GM20431 (cell line): ENCODE measurements around the gene AP1AR.
"Not testable (repeated sequence)": the region's sequence is repeated elsewhere in the genome, so short reads cannot be mapped to it uniquely, and the experiment has no call there.

ENCODE experiments used
- in situ Hi-C: fragments of 300-500 bp; cut with MseI, MboI; formaldehyde crosslinking; loops from one replicate; pipeline ENCODE4 v1.15.0; 2020; ENCODE audit warnings: low sequenced_read_pairs; ENCODE audit not compliant: unreplicated experiment

The AP1AR gene

DNA sequence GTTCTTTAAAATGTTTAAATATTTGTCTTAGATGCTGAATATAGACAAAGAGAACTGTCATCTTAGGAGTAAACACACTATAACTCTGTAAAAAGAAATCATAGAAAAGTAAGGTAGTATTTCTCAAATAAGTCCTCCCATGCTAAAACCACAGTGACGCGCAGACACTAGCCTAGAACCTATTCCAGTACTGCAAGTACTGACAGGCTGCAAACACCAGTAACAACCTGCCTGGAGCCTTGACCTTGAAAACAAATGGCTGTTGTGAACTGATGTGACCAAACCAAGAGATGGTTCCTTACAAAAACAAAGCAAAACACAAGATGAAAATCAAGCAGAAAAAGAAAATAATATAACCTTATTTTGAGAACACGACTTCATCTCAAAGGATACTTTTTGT is 45.6 kb downstream of the AP1AR start:
- in situ Hi-C loops, result no loop called here

DNA sequence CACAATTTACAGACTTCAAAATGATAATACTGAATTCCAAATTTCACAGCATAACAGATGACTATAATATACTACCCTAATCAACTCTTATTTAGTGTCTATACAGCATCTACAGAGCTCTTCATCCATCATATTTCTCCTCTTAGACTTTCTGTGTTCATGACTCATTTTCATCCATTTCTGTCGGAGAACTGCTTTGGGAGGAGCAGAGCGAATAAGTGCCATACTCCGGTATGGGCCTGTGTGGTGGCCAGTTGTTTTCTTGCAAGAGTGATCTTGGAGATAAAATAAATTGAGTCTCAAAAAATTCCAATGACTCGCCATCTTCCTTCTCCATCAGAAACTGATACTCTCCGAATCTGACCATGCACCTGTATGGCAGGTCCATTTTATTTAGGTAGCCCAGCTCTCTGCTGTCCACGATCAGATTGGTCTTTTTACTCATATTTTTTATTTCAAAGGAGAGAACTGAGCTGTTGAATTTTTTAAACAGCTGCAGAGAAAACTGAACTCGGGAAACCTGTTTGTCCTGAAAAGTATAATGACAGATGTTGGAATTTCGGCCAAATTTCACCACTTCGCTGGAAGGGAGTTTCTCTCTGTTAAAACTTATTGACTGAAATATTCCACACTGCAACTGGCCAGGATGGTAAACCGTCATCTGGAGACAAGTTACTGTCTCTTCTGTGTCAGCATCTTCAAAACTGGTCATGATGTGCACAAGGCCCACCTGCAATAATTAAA is 46.3 kb downstream of the AP1AR start:
- in situ Hi-C loops, result no loop called here

GRCh38 chr4:112279025-112279881 is 47.7 kb downstream of the AP1AR start:
- in situ Hi-C loops, result no loop called here

- in situ Hi-C loops, result no loop called here
These were observed 48.3 kb downstream of the AP1AR start for GRCh38 chr4:112279882-112280315.

- in situ Hi-C loops, result no loop called here
These were observed 48.9 kb downstream of the AP1AR start for GRCh38 chr4:112280386-112281056.

GRCh38 chr4:112281895-112282398 is 50.4 kb downstream of the AP1AR start:
- in situ Hi-C loops, result not testable (repeated sequence)

GRCh38 chr4:112282860-112283667 is 51.5 kb downstream of the AP1AR start:
- in situ Hi-C loops, result no loop called here

DNA sequence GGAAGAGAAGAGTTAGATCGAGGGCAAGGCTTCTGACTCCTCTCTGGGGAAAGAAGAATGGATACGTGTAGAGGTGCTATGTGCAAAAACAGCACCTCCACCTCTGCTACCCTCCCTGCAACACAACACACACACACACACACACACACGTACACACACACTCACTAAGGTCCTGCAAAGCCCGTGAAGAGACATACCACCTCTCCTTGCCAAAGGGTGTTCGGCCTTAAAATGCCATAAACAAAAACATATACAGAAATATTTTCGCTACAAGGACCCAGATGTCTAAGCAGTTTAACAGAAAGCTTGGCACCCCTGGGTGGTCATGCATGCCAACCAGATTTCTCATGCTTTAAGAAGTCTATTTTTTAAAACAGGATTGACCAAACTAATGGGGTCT is 52.6 kb downstream of the AP1AR start:
- in situ Hi-C loops, result no loop called here

DNA sequence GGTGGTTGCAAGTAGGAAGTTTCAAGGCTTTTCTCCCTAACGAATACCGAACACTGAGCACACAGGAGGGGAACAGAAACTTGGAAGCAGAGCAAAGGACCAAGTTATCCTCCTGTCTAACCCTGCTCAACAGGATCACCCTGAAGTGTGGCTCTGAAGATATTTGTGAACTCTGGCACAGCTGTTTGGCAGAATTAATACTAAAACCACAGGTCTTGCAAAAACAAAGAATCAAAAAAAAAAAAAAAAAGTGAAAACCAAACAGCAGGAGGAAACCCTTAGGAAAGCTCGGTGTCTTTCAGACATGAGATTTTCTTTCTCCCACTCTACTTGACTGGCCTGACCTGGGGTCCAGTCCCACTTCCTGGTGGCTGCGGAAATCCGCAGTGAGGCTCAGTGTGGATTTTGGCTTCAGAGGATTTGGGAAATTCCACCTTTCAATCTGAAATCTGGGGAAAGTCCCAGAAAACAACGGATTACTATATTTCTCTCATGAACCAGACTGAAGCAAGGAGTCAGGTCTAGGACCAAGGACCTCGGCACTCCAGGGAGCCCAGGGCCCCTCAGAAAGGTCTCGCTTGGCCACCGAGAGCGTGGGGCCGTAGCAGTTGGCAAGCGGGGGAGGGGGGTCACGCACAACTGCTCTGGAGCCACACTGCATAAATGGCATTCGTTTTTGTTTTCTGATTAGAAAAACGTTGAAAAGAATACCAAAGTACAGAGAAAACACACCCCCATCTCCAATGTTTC is 53.2 kb downstream of the AP1AR start:
- in situ Hi-C loops, result no loop called here

DNA sequence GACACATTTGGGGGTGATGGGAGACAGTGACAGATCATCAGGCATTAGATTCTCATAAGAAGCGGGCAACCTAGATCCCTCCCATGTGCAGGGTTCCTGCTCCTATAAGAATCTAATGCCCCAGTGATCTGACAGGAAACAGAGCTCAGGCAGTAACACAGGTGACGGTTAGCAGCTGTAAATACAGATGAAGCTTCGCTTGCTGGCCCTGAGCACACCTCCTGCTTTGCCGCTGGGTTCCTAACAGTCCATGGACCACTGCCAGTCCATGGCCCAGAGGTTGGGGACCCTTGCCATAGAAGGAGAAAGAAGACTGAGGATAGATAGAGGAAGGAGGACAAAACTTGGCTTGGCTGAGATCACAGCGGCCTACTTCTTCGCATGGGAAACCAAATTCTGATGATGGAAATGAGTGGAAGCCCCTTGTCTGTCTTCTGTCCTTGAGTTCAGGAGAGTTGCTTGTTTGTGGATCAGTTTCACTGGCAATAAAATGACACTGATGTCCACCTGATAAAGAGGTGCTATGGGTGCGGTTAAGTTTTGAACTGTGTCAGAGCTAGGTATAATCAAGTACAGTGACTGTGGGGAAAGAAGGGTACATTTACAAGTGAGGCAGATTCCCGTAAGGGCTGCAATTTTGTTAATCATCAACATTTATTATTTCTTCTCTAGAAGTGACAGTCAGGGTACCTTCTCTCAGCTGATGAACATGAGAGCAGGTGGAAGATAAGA is 55.8 kb downstream of the AP1AR start:
- in situ Hi-C loops, result no loop called here

- in situ Hi-C loops, result no loop called here
These were observed 56.9 kb downstream of the AP1AR start for GRCh38 chr4:112288455-112288854.

- in situ Hi-C loops, result no loop called here
These were observed 58.0 kb downstream of the AP1AR start for GRCh38 chr4:112289407-112290253.

DNA sequence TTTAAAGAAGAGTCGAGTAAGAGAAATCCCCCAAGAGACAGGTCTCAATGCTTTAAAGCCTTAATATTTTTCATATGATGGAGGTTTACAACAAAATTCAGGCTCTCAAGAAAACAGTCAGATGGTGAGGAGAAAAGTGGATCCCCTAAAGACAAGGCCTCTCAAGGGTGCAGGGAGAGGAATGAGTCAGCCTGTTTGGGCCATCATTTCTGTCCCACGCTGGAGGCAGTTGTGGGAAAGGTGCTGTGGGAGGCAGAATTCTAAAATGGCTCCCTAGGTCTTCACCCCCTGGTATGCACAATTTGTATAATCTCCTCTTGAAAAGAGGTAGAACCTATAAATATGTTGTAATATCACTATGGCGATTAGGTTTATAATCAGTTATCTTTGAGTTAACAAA is 58.8 kb downstream of the AP1AR start:
- in situ Hi-C loops, result no loop called here

GRCh38 chr4:112296949-112297880 is 65.6 kb downstream of the AP1AR start, which contains the start of gene ALPK1:
TSS of gene ALPK1 (plus strand) at chr4:112297369.
- in situ Hi-C loops, result no loop called here

DNA sequence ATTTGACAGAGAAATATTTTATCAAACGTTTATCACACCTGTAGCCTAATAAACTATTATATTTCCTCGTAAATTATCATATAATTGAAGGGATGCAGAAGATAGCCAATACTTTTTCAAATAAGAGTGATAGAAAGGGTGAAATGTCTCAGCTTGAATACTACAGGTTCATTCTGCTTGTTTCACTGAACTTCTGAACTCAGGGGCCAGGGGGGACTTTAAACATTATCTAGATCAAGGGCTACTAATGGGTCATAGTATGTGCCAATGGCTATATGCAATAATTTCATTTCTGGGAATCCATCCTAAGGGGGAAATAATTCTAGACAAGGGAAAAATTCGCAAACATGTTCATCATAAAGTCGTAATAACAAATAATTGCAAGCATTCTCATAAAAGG is 68.1 kb downstream of the AP1AR start:
- in situ Hi-C loops, result no loop called here
